Measurements from ENCODE around the gene MYO18B. TPM values are rescaled to one million over a fixed set of nuclear protein-coding genes. Genes with fewer than 3 reads are reported as not detected.

The MYO18B gene
- polyA plus RNA-seq, 6 donors from 2014 or later, result not detected

DNA sequence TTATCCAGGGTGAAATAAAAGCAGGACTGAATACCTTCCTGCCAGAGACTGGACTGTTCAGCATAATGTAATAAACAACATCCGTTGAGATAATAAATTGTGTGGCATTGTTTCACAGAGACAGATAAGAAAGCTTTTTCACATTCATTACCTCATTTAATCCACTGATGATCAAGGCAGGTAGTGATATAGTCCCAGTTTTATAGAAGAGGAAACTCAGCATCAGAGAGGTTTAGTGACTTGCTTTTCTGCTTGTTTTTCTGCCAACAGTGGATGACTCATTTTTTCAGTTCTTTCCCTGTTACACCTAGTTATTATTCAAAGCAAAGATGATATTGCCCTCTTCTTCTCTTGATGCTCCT is 4.0 kb downstream of the MYO18B start:
- peak overlapping the region in 2 of 6 donors; percentile 29 to 38 for H3K27ac Mint-ChIP-seq
- ATAC-seq (ENCODE audit: low read depth in 2 of 2) (no peak), DNase-seq (no peak)
- H3K4me3 Mint-ChIP-seq, result no peak overlapping the region
- no peaks in the 10 kb centered on the region for H3K4me1 Mint-ChIP-seq
- H3K9me3 Mint-ChIP-seq, result peaks cover 0 to 1% (median 0%) of the 10 kb centered on the region in 7 donors
- H3K36me3 Mint-ChIP-seq, result no peaks in the 10 kb centered on the region
- peaks cover 0 to 9% (median 0%) of the 10 kb centered on the region in 3 donors for H3K27me3 Mint-ChIP-seq

DNA sequence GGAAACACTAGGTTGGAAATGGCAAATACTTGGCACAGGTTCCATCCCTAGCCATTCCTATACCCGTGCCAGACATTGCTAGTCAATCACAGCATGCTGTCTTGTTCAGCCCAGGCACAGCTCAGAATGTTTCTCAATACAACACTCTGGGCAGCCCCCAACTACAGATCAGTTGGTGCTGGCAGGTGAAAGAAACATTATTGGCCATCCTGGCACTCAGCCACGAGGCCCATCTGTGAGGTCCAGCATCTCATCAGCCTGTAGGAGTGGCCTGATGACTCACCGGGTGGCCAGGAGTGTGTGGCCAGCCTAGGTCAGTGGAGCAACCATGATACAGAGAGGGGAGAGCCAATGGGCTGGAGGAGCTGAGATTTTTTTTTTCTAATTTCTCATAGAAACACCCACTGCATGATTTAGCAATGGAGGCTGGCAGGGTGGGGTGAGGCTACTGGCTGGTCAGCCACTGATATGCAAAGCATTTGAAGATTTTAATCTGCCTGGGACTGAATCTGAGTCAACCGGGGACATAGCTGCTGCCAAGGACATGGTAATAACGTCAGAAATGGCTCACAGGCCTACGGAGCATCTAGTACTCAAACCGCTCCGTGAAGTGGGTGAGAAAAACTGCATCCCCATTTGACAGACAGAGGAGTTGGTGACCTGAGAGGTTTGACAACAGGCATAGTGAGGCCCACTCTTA is 5.4 kb downstream of the MYO18B start:
- ATAC-seq (ENCODE audit: low read depth in 2 of 2) (no peak), DNase-seq (no peak)
- Mint-ChIP-seq H3K9me3 (peaks cover 0 to 1% (median 0%) of the 10 kb centered on the region in 7 donors), H3K4me1 (no peaks in the 10 kb centered on the region), H3K4me3 (no peak overlapping the region), H3K36me3 (no peaks in the 10 kb centered on the region), H3K27ac (no peak overlapping the region), H3K27me3 (peaks cover 0 to 9% (median 0%) of the 10 kb centered on the region in 3 donors)

DNA sequence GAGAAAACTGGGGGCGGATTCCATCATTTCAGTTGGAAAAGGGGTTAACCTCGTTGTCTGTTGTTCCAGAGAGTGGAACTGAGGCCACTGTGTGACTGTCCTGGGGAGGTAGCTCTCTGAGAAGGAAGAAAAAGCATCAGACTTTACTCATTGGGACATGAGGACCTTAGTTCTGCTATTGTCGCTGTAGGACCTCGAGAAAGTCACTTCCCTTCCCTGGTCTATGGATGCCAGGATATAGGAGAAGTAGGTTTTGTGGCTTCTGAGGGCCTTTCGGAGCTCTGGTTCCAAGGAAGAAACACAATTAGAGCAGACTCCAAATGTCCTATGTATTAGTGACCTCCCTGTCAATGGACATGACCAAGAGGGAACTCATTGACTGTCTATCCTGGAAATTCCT is 6.2 kb downstream of the MYO18B start:
- no peak for DNase-seq
- H3K4me3 Mint-ChIP-seq, result no peak overlapping the region
- peaks cover 0 to 1% (median 0%) of the 10 kb centered on the region in 7 donors for H3K9me3 Mint-ChIP-seq
- no peak for ATAC-seq (ENCODE audit: low read depth in 2 of 2)
- H3K27me3 Mint-ChIP-seq, result peaks cover 0 to 9% (median 0%) of the 10 kb centered on the region in 3 donors
- no peaks in the 10 kb centered on the region for H3K4me1 Mint-ChIP-seq
- no peak overlapping the region for H3K27ac Mint-ChIP-seq
- H3K36me3 Mint-ChIP-seq, result no peaks in the 10 kb centered on the region

DNA sequence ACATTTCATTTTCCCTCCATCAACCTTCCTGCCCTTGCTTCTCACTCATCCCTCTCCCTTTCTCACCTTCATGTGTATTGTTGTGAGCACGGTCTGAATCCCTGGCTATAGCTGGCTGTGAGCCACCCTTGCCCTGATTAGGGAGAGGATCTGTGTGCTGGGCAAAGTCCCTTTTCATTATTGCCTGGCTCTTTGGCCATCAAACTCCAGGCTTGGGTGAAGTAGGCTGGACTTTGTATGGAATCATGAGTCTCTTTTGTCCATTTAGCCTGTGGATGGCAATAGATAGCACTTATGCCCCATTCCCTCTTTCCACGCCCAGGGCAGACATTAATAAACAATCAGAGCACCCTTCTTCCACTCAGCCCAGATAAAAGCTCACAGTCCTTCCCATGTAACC is 6.7 kb downstream of the MYO18B start:
- H3K36me3 Mint-ChIP-seq, result no peaks in the 10 kb centered on the region
- ATAC-seq (ENCODE audit: low read depth in 2 of 2) (no peak), DNase-seq (no peak)
- H3K4me3 Mint-ChIP-seq, result no peak overlapping the region
- no peak overlapping the region for H3K27ac Mint-ChIP-seq
- H3K4me1 Mint-ChIP-seq, result no peaks in the 10 kb centered on the region
- peaks cover 0 to 2% (median 0%) of the 10 kb centered on the region in 7 donors for H3K9me3 Mint-ChIP-seq
- H3K27me3 Mint-ChIP-seq, result peaks cover 0 to 9% (median 0%) of the 10 kb centered on the region in 3 donors

DNA sequence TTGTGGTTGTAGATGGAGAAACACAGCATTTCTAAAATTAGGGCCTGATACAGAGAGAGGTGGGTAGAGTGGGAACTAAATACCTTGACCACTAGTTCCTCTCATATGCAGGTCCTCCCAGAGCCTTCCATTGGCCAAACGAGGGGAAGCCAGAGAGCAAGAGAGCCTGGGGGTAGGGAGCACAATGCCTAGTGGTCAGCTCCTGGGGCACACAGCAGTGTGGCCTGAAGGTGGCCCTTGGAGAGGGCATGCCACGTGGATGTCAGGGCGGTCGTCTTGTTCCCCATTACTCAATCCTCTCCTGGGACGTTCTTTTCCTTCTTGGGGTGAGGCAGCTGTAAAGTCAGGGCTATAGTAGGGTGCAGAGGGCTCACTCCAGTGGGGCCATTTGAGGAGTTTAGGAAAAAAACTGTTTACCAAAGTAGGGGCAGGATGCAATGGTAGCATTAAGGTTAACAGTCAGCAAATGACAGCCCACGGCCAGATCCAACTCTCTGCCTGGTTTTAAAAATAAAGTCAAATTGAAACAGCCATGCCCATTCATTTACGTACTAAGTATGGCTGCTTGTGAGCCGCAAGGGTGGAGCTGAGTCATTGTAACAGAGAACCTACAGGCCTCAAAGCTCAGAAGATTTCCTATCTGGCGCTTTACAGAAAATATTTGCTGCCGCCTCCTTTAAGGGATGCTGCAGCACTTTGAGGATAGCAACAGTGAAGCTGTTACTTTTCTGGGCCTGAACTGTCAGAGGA is 7.6 kb downstream of the MYO18B start:
- no peak overlapping the region for H3K4me3 Mint-ChIP-seq
- H3K27me3 Mint-ChIP-seq, result peaks cover 0 to 9% (median 0%) of the 10 kb centered on the region in 3 donors
- H3K4me1 Mint-ChIP-seq, result no peaks in the 10 kb centered on the region
- H3K9me3 Mint-ChIP-seq, result peaks cover 0 to 2% (median 0%) of the 10 kb centered on the region in 7 donors
- H3K27ac Mint-ChIP-seq, result peak overlapping the region in 2 of 6 donors; percentile 11 to 16
- DNase-seq (no peak), ATAC-seq (ENCODE audit: low read depth in 2 of 2) (no peak)
- no peaks in the 10 kb centered on the region for H3K36me3 Mint-ChIP-seq

DNA sequence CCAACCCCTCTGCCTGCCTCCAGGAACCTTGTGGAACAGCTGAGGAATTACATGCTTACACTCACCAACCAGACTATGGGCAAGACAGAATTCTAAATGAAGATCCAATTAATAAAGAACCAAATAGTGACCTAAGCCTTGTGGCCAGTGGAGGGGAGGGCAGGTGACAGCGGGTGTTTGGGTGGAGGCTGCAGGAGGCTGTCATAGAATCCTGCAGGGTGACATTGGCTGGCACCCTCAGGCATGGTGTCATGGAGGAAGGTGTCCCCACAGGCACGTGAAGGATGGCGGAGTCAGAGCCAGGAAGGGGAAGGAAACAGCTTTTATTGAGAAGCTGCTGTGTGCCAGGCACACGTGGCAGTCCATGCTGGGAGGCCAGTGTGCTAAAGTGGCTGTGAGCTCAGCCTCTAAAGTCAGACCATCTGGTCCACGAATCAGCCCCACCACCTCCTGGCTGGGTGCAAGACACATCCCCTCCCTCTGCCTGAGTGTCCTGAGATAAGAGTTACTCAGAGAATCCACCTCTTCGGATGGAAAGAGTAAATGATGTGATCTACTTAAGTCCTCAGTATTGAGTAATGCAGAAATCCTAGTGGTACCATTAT is 8.7 kb downstream of the MYO18B start:
- peaks cover 0 to 2% (median 0%) of the 10 kb centered on the region in 7 donors for H3K9me3 Mint-ChIP-seq
- no peaks in the 10 kb centered on the region for H3K4me1 Mint-ChIP-seq
- H3K27me3 Mint-ChIP-seq, result peaks cover 0 to 9% (median 0%) of the 10 kb centered on the region in 3 donors
- no peak overlapping the region for H3K27ac Mint-ChIP-seq
- no peak for ATAC-seq (ENCODE audit: low read depth in 2 of 2)
- H3K36me3 Mint-ChIP-seq, result no peaks in the 10 kb centered on the region
- DNase-seq, result no peak
- no peak overlapping the region for H3K4me3 Mint-ChIP-seq

DNA sequence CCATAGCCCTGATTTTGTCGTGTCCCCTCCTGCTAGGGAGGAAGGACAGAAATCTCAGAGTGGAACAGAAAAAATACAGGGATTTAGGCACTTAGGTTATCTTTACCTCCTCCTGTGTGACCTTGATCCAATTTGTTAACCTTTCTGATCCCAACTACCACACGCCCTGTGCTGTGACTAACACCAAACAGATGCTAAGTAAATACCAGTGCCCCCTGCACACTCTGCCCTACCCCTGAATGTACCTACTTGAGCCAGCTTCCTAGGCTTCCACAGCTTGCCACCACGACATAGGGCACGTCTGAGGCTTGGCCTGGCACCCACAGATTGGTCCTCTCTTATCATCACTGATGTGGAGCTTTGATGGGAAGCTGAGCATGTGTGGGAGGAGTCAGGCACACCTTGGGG is 9.2 kb downstream of the MYO18B start:
- Mint-ChIP-seq H3K27me3 (peaks cover 0 to 9% (median 0%) of the 10 kb centered on the region in 3 donors), H3K9me3 (peaks cover 0 to 2% (median 0%) of the 10 kb centered on the region in 7 donors), H3K4me1 (no peaks in the 10 kb centered on the region), H3K36me3 (no peaks in the 10 kb centered on the region), H3K4me3 (no peak overlapping the region), H3K27ac (no peak overlapping the region)
- ATAC-seq (ENCODE audit: low read depth in 2 of 2) (no peak), DNase-seq (no peak)

DNA sequence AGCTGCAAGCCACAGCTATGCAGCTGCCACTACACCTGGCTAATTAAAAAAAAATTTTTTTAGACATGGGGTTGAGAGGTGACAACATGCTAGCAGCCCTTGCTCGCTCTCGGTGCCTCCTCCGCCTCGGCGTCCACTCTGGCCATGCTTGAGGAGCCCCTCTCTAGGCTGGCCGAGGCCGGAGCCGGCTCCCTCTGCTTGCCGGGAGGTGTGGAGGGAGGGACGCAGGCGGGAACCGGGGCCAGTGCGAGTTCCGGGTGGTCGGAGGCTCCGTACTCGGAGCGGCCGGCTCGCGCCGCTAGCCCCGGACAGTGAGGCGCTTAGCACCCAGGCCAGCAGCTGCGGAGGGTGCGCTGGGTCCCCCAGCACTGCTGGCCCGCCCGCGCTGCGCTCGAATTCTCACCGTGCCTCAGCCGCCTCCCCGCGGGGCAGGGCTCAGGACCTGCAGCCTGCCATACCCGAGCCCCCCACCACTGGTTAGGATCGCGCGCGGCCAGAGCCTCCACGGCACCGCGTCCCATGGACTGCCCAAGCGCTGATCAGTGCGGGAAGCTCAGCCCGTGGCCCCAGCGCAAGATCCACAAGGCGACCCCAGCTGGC is 10.7 kb downstream of the MYO18B start:
- peaks cover 0 to 9% (median 0%) of the 10 kb centered on the region in 3 donors for H3K27me3 Mint-ChIP-seq
- ATAC-seq (ENCODE audit: low read depth in 2 of 2), result no peak
- peaks cover 0 to 2% (median 0%) of the 10 kb centered on the region in 7 donors for H3K9me3 Mint-ChIP-seq
- DNase-seq, result no peak
- H3K4me1 Mint-ChIP-seq, result no peaks in the 10 kb centered on the region
- H3K27ac Mint-ChIP-seq, result no peak overlapping the region
- H3K36me3 Mint-ChIP-seq, result no peaks in the 10 kb centered on the region
- no peak overlapping the region for H3K4me3 Mint-ChIP-seq

DNA sequence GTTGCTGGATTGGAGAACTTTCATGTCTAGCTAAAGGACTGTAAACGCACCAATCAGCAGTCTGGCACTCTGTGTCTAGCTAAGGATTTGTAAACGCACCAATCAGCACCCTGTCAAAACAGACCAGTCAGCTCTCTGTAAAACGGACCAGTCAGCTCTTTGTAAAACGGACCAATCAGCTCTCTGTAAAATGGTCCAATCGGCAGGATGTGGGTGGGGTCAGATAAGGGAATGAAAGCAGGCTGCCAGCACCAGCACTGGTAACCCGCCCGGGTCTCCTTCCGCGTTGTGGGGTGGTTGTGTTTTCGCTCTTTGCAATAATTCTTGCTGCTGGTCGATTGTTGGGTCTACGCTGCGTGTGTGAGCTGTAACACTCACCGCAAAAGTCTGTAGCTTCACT is 11.3 kb downstream of the MYO18B start:
- H3K27ac Mint-ChIP-seq, result peak overlapping the region in 1 of 6 donors; percentile 67
- DNase-seq (no peak), ATAC-seq (ENCODE audit: low read depth in 2 of 2) (peak in 1 of 2 donors; percentile 23)
- H3K4me3 Mint-ChIP-seq, result peak overlapping the region in 1 of 8 donors; percentile 5
- peaks cover 0 to 9% (median 0%) of the 10 kb centered on the region in 3 donors for H3K27me3 Mint-ChIP-seq
- no peaks in the 10 kb centered on the region for H3K36me3 Mint-ChIP-seq
- peaks cover 0 to 2% (median 0%) of the 10 kb centered on the region in 7 donors for H3K9me3 Mint-ChIP-seq
- H3K4me1 Mint-ChIP-seq, result no peaks in the 10 kb centered on the region

DNA sequence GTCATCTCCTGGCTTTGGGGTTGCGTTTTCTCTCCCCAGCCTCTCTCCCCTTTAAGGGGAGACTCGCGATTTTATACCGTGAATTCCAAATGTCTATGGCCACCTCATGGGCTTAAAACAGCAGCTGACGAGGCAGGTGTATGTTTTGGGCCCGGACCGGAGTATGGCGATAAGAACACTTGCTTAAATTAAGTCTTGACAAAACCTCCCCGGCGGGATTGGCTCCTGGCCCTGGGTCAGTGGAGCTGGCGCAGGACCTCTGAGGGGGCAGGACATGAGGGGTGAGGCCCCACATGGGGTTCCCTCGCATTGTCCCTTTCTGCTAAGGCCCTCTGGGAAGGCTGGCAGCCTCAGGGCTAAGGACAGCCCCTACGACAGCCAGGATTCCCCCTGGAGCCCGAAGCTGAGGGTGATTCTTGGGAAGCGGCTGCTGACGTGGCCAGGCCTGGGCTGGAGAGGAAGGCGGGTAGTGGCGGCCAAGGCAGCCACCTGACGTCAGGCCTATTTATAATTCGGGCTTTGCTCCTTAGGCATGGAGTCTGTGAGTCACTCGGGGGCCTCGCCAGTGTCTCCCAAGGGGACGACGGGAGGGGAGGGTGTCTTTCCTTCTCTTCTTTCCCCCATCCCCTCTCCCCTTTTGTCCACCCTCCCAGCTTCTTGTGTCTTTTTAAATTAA is 12.7 kb downstream of the MYO18B start:
- DNase-seq, result no peak
- Mint-ChIP-seq H3K36me3 (no peaks in the 10 kb centered on the region), H3K27me3 (peaks cover 0 to 9% (median 0%) of the 10 kb centered on the region in 3 donors), H3K4me3 (no peak overlapping the region), H3K9me3 (peaks cover 0 to 2% (median 0%) of the 10 kb centered on the region in 7 donors), H3K4me1 (no peaks in the 10 kb centered on the region), H3K27ac (no peak overlapping the region)
- no peak for ATAC-seq (ENCODE audit: low read depth in 2 of 2)

DNA sequence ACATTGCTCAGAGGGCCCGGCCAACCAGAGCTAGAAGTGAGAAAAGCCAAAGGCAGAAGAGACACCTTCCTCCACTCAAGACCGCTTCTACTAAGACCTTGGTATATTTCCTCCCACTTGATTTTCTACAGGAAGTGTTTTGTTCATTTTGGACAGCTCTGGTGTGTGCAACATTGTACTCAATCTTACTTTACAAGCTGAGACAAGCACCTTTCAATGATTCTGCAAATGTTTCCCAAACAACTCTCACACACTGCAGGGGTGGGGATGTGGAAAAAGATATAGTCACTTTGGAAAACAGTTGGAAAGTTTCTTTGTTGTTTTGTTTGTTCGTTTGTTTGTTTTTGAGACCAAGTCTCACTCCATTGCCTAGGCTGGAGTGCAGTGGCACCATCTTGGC is 15.7 kb downstream of the MYO18B start:
- Mint-ChIP-seq H3K9me3 (peaks cover 0 to 2% (median 0%) of the 10 kb centered on the region in 7 donors), H3K4me1 (peaks cover 0 to 4% (median 0%) of the 10 kb centered on the region in 3 donors), H3K27me3 (no peaks in the 10 kb centered on the region), H3K36me3 (no peaks in the 10 kb centered on the region), H3K27ac (no peak overlapping the region), H3K4me3 (peak overlapping the region in 1 of 8 donors; percentile 22)
- DNase-seq, result no peak
- ATAC-seq (ENCODE audit: low read depth in 2 of 2), result no peak

DNA sequence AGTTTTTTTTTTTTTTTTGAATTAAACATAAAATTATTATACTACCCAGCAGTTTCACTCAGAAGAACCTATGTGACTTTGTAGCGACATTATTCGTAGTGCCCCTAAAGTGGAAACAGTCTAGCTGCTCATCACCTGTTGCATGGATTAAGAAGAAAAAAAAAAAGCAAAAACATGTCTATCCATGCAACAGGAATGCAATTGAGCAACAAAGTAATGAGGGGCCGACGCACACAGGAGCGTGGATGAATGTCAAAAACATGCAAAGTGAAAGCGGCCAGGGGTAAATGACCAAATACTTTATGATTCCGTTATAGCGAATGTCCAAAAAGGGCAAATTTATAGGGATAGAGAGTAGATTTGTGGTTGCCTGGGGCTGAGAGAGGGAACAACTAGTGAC is 16.3 kb downstream of the MYO18B start:
- DNase-seq (no peak), ATAC-seq (ENCODE audit: low read depth in 2 of 2) (no peak)
- Mint-ChIP-seq H3K36me3 (no peaks in the 10 kb centered on the region), H3K27me3 (no peaks in the 10 kb centered on the region), H3K27ac (peak overlapping the region in 1 of 6 donors; percentile 15), H3K9me3 (peaks cover 0 to 2% (median 0%) of the 10 kb centered on the region in 7 donors), H3K4me1 (peaks cover 0 to 4% (median 0%) of the 10 kb centered on the region in 3 donors), H3K4me3 (no peak overlapping the region)

DNA sequence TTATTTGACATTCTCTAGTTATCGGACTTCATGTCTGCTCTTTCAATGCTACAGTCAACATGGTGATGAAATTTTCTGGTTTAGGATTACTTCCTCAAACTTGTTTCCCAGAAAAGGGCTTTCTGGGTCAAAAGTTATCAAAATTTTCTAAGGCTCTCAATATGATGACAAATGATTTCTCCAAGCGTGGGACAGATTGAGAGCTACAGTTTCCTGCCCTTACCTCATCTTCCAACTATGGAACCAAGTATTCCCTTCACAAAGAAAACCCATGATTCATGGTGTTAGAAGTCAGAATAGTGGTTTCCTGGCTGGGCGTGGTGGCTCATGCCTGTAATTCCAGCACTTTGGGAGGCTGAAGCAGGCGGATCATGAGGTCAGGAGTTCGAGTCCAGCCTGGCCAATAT is 17.8 kb downstream of the MYO18B start:
- Mint-ChIP-seq H3K9me3 (peaks cover 0 to 4% (median 0%) of the 10 kb centered on the region in 7 donors), H3K4me3 (no peak overlapping the region), H3K36me3 (no peaks in the 10 kb centered on the region), H3K27ac (no peak overlapping the region), H3K4me1 (peaks cover 0 to 4% (median 0%) of the 10 kb centered on the region in 3 donors), H3K27me3 (no peaks in the 10 kb centered on the region)
- DNase-seq (no peak), ATAC-seq (ENCODE audit: low read depth in 2 of 2) (no peak)
